Measurements from ENCODE around the gene SCP2.

- TF ChIP-seq PATZ1 (CRISPR knock-in tag; IDR thresholded peaks at IDR 0.05; ENCODE audit: borderline replicate concordance): no peak
- no peak for TF ChIP-seq PPARA (CRISPR knock-in tag; IDR thresholded peaks at IDR 0.05; ENCODE audit: borderline replicate concordance)
- no peak for TF ChIP-seq RARB (CRISPR knock-in tag; IDR thresholded peaks at IDR 0.05)
- no peak for TF ChIP-seq CSDC2 (CRISPR knock-in tag; IDR thresholded peaks at IDR 0.05)
- TF ChIP-seq ZFP3 (CRISPR knock-in tag; IDR thresholded peaks at IDR 0.05): no peak
- TF ChIP-seq TCF4 (CRISPR knock-in tag; IDR thresholded peaks at IDR 0.05; ENCODE audit: borderline replicate concordance): no peak
- no peak for TF ChIP-seq ZNF565 (CRISPR knock-in tag; conservative IDR thresholded peaks at IDR 0.05; ENCODE audit: low read depth)
- TF ChIP-seq ARNTL (CRISPR knock-in tag; IDR thresholded peaks at IDR 0.05; ENCODE audit: borderline replicate concordance, low read depth): no peak
- TF ChIP-seq ZNF8 (CRISPR knock-in tag; IDR thresholded peaks at IDR 0.05): no peak
These were observed 146.8 kb downstream of the SCP2 start for GRCh38 chr1:53073868-53074311.

Data from SK-N-SH treated with all-trans-retinoic acid at 6 μM for 48 hours (cell line).